ENCODE results near the gene ACER2. TPM values are rescaled to one million over a fixed set of nuclear protein-coding genes. Genes with fewer than 3 reads are reported as not detected.

The ACER2 gene
- total RNA-seq, 1 donor from 2014 or later = 3.4 TPM

DNA sequence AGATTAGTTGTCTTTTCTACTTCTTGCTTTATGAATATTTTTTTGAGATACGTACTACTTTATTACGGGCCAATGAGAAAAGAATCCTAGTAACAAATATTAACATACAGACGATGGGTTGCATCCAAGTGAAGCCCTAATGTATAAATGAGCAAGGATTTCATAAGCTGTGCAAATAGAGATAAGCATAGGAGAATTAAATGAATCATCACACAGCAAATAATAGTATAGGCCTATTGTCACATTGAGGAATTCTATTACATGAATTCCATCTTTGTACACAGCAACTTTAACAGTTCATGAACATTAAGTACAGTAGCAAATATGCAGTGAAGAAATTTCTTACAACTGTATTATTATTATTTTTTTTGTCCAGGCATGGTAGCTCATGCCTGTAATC lies 78.0 kb downstream of the ACER2 start:
- DNase-seq (ENCODE audit: low spot score) = no peak

DNA sequence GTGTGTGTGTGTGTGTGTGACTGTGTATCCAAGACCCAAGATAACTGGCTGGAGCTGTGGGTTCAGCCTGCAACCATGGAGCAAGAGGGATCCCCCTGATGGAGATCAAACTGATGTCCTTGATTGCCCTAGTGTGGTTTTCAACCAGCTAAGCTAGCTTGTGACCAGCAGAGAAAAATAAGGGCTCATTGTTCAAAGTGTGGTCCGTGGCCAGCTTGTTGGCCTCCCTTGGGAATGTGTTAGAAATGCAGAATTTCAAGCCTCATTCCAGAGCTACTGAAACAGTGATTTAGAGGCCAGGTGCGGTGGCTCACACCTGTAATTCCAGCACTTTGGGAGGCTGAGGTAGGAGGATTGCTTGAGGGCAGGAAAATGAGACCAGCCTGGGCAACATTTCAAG lies 79.9 kb downstream of the ACER2 start:
- DNase-seq (ENCODE audit: low spot score) = no peak

GRCh38 chr9:19490269-19490668 lies 81.5 kb downstream of the ACER2 start:
- no peak for DNase-seq (ENCODE audit: low spot score)

GRCh38 chr9:19490828-19491227 lies 82.0 kb downstream of the ACER2 start:
- DNase-seq (ENCODE audit: low spot score) = no peak

DNA sequence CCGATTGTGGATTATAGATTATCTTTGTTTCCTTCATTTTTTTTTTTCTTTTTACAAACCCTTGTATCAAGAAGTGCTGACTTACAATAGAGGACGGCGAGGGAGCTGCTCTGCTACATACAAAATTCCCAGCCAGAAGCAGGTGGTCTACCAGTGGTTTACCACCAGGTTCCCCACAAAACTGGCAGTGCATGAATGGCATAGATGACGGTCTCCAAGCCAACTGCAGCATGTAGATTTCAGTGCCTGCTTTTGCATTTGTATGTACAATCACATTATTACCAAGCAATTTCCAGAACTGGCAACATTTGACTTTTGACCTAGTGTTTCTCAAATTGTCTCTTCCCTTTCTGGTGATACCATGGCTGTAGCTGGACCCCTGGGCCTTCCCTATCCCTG lies 84.0 kb downstream of the ACER2 start:
- DNase-seq (ENCODE audit: low spot score) = no peak

GRCh38 chr9:19493174-19493811 lies 84.5 kb downstream of the ACER2 start:
- DNase-seq (ENCODE audit: low spot score) = peak; percentile 36

DNA sequence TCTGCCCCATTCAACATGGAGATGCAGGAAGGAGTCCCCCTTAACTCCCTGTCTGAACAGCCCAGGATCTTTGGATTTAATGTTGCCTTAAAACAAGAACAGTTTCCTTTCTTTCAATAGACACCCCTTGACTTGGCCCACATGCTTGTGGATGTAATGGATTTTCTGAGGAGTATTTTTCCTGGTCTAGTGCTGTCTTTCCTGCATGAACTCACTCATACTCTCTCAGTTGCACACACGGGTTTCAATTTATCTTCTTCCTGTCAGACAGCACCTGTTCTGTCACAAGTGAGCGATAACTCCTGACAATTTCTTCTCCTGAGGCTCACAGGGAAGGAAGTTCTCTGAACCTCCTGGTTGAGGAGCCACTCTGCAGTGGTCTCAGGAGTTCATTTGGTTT lies 85.1 kb downstream of the ACER2 start:
- DNase-seq (ENCODE audit: low spot score) = no peak

GRCh38 chr9:19495186-19496028 lies 86.6 kb downstream of the ACER2 start:
- DNase-seq (ENCODE audit: low spot score) = no peak

DNA sequence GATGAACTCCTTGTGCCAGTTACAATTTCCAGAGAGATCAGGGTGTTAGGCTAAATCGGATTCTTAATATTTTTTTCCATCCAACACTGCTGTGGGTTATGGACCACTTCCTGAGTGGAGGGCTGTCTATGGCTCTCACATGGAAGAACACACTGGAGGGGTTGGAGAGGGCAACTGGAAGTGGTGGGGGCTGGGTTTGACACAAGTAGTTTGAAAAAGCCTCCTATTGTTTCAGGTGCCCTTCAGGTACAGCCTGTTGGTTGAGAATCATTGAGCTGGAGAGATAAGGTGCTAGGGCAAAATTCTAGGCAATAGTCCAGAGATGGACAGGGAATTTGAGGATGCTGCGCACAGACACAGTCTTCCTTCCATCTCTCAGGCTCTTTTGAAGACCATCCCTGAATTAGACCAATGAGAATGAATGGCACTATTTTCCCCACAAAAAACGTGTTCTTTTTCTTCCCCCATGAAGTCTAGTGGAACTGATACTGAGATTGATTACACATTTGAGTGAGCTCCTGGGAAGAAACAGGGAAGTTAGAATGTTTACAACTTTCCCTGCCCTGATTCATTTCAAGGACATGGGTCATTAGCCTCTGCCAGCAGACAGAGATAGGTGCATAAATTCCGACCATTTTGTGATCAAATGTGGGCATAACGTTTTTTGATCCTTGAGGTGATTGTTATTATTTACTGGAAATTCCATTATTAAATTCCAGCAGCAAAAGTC lies 87.7 kb downstream of the ACER2 start:
- DNase-seq (ENCODE audit: low spot score) = no peak

DNA sequence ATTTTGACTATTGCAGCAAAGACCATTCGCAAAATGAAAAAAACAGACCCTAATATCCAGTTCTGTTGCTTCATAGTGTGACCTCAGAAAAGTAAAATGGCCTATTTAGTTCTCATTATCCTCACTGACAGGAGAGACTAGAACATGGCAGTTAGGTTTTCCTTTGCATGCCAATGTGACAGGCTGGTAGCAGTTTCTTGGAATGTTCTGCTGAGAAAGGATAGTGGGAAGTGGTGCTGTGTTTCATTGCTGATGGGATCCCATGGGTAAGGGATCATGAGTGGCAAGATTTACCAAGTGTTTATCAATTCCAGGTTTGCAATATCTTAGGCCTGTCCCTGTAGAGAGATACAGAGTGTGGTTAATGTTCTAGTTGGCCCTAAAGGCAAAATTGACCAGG lies 88.5 kb downstream of the ACER2 start:
- no peak for DNase-seq (ENCODE audit: low spot score)

DNA sequence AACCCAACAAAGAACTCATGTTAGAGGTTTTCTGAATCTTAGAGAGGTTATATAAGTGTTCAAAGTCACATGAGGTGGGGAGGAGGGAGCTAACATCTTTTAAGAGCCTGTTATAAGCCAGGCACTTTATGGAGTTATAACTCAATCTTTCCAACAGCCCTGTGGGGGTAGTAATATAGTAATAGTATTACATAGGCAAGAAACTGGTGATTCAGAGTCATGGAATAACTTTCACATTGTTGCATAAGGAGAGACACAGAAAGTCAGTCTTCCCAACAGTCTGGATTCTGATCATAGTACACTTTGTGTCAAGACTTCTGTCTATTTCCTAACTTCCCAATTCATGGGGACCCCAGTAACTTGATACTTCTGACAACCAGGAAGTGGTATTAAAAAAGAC lies 89.2 kb downstream of the ACER2 start:
- no peak for DNase-seq (ENCODE audit: low spot score)

Other genes with a start within 250 kb of the ACER2 start
- 55.6 TPM for gene DENND4C, start 178.3 kb upstream of the ACER2 start, total RNA-seq
- gene RPS6, start 28.8 kb upstream of the ACER2 start, total RNA-seq = 1,319 TPM